Stimulated activated CD4-positive, alpha-beta T cell treated with anti-CD3 and anti-CD28 coated beads, Interleukin-1b, Interleukin-23, amount 100 ng/mL, for 48 hours (primary cell): Measurements from ENCODE around the gene CHIC1.
"Not testable (repeated sequence)": the region's sequence is repeated elsewhere in the genome, so short reads cannot be mapped to it uniquely, and the experiment has no call there.

Experiments used
- DNase-seq: peaks from one replicate; pipeline ENCODE4 v3.0.0-alpha.2; 2020

CHIC1 gene

GRCh38 chrX:73562984-73563737, at the start of gene CHIC1:
TSS of gene CHIC1 (plus strand) at chrX:73563197. CDS start at chrX:73563285, 88 bp downstream.
- peak; percentile 73 for DNase-seq

GRCh38 chrX:73522823-73523222, 40.2 kb upstream of the CHIC1 start:
- DNase-seq, result not testable (repeated sequence)

- no peak for DNase-seq
Measured at GRCh38 chrX:73524906-73525305, 38.1 kb upstream of the CHIC1 start.

GRCh38 chrX:73525928-73526690, 36.9 kb upstream of the CHIC1 start:
- no peak for DNase-seq

GRCh38 chrX:73531655-73532054, 31.3 kb upstream of the CHIC1 start:
- not testable (repeated sequence) for DNase-seq

- no peak for DNase-seq
Measured at GRCh38 chrX:73556159-73556558, 6.8 kb upstream of the CHIC1 start.

GRCh38 chrX:73561801-73562200, 1.2 kb upstream of the CHIC1 start:
- no peak for DNase-seq

GRCh38 chrX:73562458-73562857, 539 bp upstream of the CHIC1 start:
- DNase-seq, result no peak

- DNase-seq, result no peak
Measured at GRCh38 chrX:73563738-73564068, 706 bp downstream of the CHIC1 start.

- no peak for DNase-seq
Measured at GRCh38 chrX:73577361-73577760, 14.4 kb downstream of the CHIC1 start.

GRCh38 chrX:73581002-73581628, 18.1 kb downstream of the CHIC1 start:
- no peak for DNase-seq

- DNase-seq, result not testable (repeated sequence)
Measured at GRCh38 chrX:73597758-73598157, 34.8 kb downstream of the CHIC1 start.

GRCh38 chrX:73615022-73615421, 52.0 kb downstream of the CHIC1 start:
- no peak for DNase-seq

- DNase-seq, result not testable (repeated sequence)
Measured at GRCh38 chrX:73641669-73642068, 78.7 kb downstream of the CHIC1 start.

- DNase-seq, result no peak
Measured at GRCh38 chrX:73647212-73647611, 84.2 kb downstream of the CHIC1 start.

- no peak for DNase-seq
Measured at GRCh38 chrX:73647632-73648322, 84.8 kb downstream of the CHIC1 start.

GRCh38 chrX:73661322-73661721, 98.3 kb downstream of the CHIC1 start:
- DNase-seq, result not testable (repeated sequence)

GRCh38 chrX:73668779-73669178, 105.8 kb downstream of the CHIC1 start:
- DNase-seq, result no peak

- no peak for DNase-seq
Measured at GRCh38 chrX:73681408-73681807, 118.4 kb downstream of the CHIC1 start.

GRCh38 chrX:73683236-73683859, 120.4 kb downstream of the CHIC1 start:
- DNase-seq, result no peak

- DNase-seq, result not testable (repeated sequence)
Measured at GRCh38 chrX:73707014-73707413, 144.0 kb downstream of the CHIC1 start.

- no peak for DNase-seq
Measured at GRCh38 chrX:73728602-73729001, 165.6 kb downstream of the CHIC1 start.
